MM.1S (cell line): ENCODE results near the gene ADD3.

Experiments
- DNase-seq: peaks from one replicate; pipeline ENCODE4 v3.0.0-alpha.2; 2015
- H2AFZ ChIP-seq: fragments of 300-600 bp; sonication (generic); 2 replicates; pipeline ENCODE4 v1.6.0; 2016; ENCODE audit warnings: antibody characterized with exemption, low read length
- H3F3A ChIP-seq: fragments of 300-600 bp; sonication (generic); 2 replicates; pipeline ENCODE4 v1.6.1; 2016; ENCODE audit warnings: mild to moderate bottlenecking, antibody characterized with exemption, low read length, moderate library complexity, mixed read lengths; ENCODE audit not compliant: insufficient read depth
- H3K27ac ChIP-seq: fragments of 300-600 bp; sonication (generic); 2 replicates; pipeline ENCODE4 v1.5.1; 2016; ENCODE audit warnings: mild to moderate bottlenecking, low read length
- H3K27me3 ChIP-seq: fragments of 300-600 bp; sonication (generic); replicated peaks from 2 replicates; pipeline ENCODE4 v1.6.0; 2016; ENCODE audit warnings: low read length; ENCODE audit not compliant: insufficient read depth
- H3K36me3 ChIP-seq: fragments of 300-600 bp; sonication (generic); replicated peaks from 2 replicates; pipeline ENCODE4 v1.6.1; 2016; ENCODE audit warnings: mild to moderate bottlenecking, low read length, mixed read lengths; ENCODE audit not compliant: insufficient read depth
- H3K4me1 ChIP-seq: fragments of 300-600 bp; sonication (generic); 2 replicates; pipeline ENCODE4 v1.6.1; 2016; ENCODE audit warnings: low read length, mixed read lengths
- H3K4me2 ChIP-seq: fragments of 300-600 bp; sonication (generic); 2 replicates; pipeline ENCODE4 v1.6.0; 2016; ENCODE audit warnings: low read depth, low read length
- H3K4me3 ChIP-seq: fragments of 300-600 bp; sonication (generic); 2 replicates; pipeline ENCODE4 v1.5.1; 2016; ENCODE audit warnings: low read length, mixed read lengths
- H3K79me2 ChIP-seq: fragments of 300-600 bp; sonication (generic); 2 replicates; pipeline ENCODE4 v1.6.1; 2016; ENCODE audit warnings: mixed run types, low read length, mixed read lengths
- H3K9ac ChIP-seq: fragments of 300-600 bp; sonication (generic); 2 replicates; pipeline ENCODE4 v1.6.1; 2016; ENCODE audit warnings: low read length, mixed read lengths
- H3K9me2 ChIP-seq: fragments of 300-600 bp; sonication (generic); replicated peaks from 2 replicates; pipeline ENCODE4 v1.6.1; 2016; ENCODE audit warnings: mild to moderate bottlenecking, low read length, mixed read lengths; ENCODE audit not compliant: insufficient read depth
- H3K9me3 ChIP-seq: fragments of 300-600 bp; sonication (generic); replicated peaks from 2 replicates; pipeline ENCODE4 v1.6.1; 2016; ENCODE audit warnings: mild to moderate bottlenecking, low read length, mixed read lengths; ENCODE audit not compliant: insufficient read depth
- H4K20me1 ChIP-seq: fragments of 300-600 bp; sonication (generic); 2 replicates; pipeline ENCODE4 v1.6.1; 2016; ENCODE audit warnings: mild to moderate bottlenecking, low read length, moderate library complexity, mixed read lengths; ENCODE audit not compliant: insufficient read depth
- EZH2 ChIP-seq: fragments of 300-600 bp; sonication (generic); optimal IDR thresholded peaks from 2 replicates; pipeline ENCODE3; 2017; ENCODE audit warnings: low read depth, mild to moderate bottlenecking, antibody characterized with exemption, low read length, mixed read lengths
- EZH2phosphoT487 ChIP-seq: fragments of 300-600 bp; sonication (generic); IDR thresholded peaks from 2 replicates; pipeline ENCODE4 v1.6.1; 2018; ENCODE audit warnings: antibody characterized with exemption, low read length
- TF ChIP-seq, protein P1 (sequence below): fragments of 300-600 bp; sonication (generic); IDR thresholded peaks from 2 replicates; pipeline ENCODE4 v1.5.1; 2016; ENCODE audit warnings: antibody characterized with exemption, low read length, mixed read lengths

Gene ADD3

GRCh38 chr10:110075686-110076085, 67.9 kb downstream of the ADD3 start:
- no peaks in the 10 kb centered on the region for H3K9me3 ChIP-seq
- H3K4me3 ChIP-seq, result no peak overlapping the region
- 0 out of 2 replicates have a peak, but pooled peaks cover 4% of the 10 kb centered on the region for H3K27me3 ChIP-seq
- TF ChIP-seq EZH2, result no peak
- H4K20me1 ChIP-seq, result no peaks in the 10 kb centered on the region
- H3K27ac ChIP-seq, result peak overlapping the region; percentile 9; the same call in 1 of the 2 replicates
- peaks cover 25% of the 10 kb centered on the region for H3F3A ChIP-seq
- no peak overlapping the region for H2AFZ ChIP-seq
- no peak overlapping the region for H3K9ac ChIP-seq
- peaks cover 27% of the 10 kb centered on the region for H3K79me2 ChIP-seq
- no peak for DNase-seq
- no peaks in the 10 kb centered on the region for H3K9me2 ChIP-seq
- peak overlapping the region; percentile 74 for H3K4me2 ChIP-seq
- H3K4me1 ChIP-seq, result peaks cover 44% of the 10 kb centered on the region
- no peaks in the 10 kb centered on the region for H3K36me3 ChIP-seq

DNA sequence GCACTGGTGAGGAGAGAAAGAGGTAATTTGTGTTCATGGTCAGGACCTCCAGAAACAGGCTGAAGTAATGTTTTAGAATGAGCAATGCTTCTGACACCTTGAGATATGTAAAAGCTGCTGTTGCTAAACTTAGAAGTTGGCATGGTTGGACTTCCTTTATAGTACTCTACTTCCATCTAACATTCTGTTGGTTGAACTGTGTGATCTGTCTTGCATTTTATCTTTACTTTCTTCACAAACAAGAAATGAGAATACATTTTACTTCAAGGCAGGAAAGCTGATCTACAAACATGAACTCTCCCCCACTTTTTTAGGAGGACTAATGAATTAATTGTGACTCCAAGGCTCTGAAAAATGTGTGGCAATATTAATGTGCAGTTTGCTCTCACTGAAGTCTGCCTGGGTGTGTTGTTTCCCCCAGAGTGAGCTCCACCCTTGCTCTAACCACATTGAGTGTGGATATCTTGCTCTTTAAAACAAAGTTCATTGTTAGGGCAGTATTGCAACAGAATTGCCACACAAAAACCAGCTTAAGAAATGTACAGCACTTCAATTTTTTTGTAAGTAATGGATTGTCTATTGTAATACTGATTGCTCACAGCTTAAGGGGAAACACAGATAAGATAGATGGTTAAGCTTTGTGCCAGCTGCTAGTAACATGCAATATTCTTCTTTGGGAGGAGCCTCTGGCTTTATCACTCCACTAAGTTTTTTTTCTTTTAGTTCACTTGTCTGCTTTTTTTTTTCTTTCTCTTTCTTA, 69.0 kb downstream of the ADD3 start:
- Histone ChIP-seq H3K9ac (peak overlapping the region; percentile 30; the same call in 1 of the 2 replicates), H3K4me1 (peaks cover 43% of the 10 kb centered on the region), H3K9me2 (no peaks in the 10 kb centered on the region), H2AFZ (0 out of 2 replicates have a peak overlapping the region, but pooled peaks have one; percentile 19), H3K9me3 (no peaks in the 10 kb centered on the region), H3K4me2 (peak overlapping the region; percentile 74), H3K79me2 (peaks cover 19% of the 10 kb centered on the region), H3K36me3 (no peaks in the 10 kb centered on the region), H3K27ac (peak overlapping the region; percentile 75), H3K27me3 (no peaks in the 10 kb centered on the region), H4K20me1 (no peaks in the 10 kb centered on the region), H3F3A (peaks cover 25% of the 10 kb centered on the region), H3K4me3 (peak overlapping the region; percentile 19)
- peak; percentile 52 for DNase-seq
- TF ChIP-seq EZH2phosphoT487 (no peak), EZH2 (no peak)
- TF ChIP-seq, protein P1, sequence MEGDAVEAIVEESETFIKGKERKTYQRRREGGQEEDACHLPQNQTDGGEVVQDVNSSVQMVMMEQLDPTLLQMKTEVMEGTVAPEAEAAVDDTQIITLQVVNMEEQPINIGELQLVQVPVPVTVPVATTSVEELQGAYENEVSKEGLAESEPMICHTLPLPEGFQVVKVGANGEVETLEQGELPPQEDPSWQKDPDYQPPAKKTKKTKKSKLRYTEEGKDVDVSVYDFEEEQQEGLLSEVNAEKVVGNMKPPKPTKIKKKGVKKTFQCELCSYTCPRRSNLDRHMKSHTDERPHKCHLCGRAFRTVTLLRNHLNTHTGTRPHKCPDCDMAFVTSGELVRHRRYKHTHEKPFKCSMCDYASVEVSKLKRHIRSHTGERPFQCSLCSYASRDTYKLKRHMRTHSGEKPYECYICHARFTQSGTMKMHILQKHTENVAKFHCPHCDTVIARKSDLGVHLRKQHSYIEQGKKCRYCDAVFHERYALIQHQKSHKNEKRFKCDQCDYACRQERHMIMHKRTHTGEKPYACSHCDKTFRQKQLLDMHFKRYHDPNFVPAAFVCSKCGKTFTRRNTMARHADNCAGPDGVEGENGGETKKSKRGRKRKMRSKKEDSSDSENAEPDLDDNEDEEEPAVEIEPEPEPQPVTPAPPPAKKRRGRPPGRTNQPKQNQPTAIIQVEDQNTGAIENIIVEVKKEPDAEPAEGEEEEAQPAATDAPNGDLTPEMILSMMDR, result no peak; the same call in 1 of the 2 replicates

DNA sequence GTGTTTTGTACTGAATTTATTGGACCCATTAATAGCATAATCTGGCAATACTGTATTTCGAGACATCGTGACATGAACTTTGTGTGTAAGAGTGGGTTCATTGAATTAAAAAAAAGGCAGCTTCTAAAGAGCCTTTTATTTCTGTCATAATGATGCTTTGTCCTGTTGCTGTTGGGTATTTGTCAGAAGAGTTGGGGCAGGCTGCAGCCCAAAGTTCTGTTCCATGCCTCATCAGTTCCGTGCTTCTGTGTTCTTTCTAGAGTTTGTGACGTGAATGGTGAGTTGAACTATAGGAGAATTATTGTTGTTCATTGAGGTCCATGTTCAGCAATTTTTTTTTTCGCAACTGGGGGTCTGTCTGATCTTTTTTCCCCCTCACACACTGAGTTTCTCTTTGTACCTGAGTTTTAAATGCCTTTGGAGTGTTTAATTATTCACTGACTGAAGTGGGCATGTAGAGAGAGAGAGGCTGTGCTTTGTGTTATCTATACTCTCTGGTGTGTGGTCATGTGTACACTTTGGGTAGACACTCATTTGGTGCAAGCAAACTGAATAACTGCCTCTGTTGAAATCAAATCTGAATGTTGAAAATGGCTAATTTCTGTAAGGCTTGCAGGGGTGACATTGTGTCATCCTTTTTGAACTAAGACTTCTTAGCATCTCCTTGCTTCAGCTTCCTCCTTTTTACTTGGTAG, 69.8 kb downstream of the ADD3 start:
- Histone ChIP-seq H3K9ac (0 out of 2 replicates have a peak overlapping the region, but pooled peaks have one; percentile 30), H3K4me3 (peak overlapping the region; percentile 19), H3K4me1 (peaks cover 43% of the 10 kb centered on the region), H3K4me2 (peak overlapping the region; percentile 74), H2AFZ (no peak overlapping the region), H3K36me3 (no peaks in the 10 kb centered on the region), H3K9me2 (no peaks in the 10 kb centered on the region), H3K79me2 (peaks cover 19% of the 10 kb centered on the region), H3K9me3 (no peaks in the 10 kb centered on the region), H3F3A (peaks cover 25% of the 10 kb centered on the region), H4K20me1 (no peaks in the 10 kb centered on the region), H3K27me3 (no peaks in the 10 kb centered on the region), H3K27ac (peak overlapping the region; percentile 75)
- no peak for DNase-seq
- TF ChIP-seq, protein P1, result no peak
- TF ChIP-seq EZH2, result no peak
- no peak for TF ChIP-seq EZH2phosphoT487
